A549 (cell line): Measurements from ENCODE around the gene SORCS2. TPM values are rescaled to one million over a fixed set of nuclear protein-coding genes. Genes with fewer than 3 reads are reported as not detected.

ENCODE experiments used
- ATAC-seq, 2 experiments: fragments of 200-7000 bp in 1 of 2; fragments of >200 bp in 1 of 2; cut with Nextera tagmentation in 1 of 2; cut with Tn5 transposase in 1 of 2; 3 replicates each; pipeline versions ENCODE4 v1.8.0 to v1.9.1; 2018 to 2020; ENCODE audit warnings: mild to moderate bottlenecking in 1 of 2, moderate library complexity in 1 of 2
- CTCF ChIA-PET: fragments of 300-600 bp; sonication (Branson Sonifier 250); formaldehyde crosslinking; extraction: SDS; loops from one replicate; lab custom pipeline; 2021; ENCODE audit warnings: antibody characterized with exemption, inconsistent platforms; lab: Yijun Ruan, JAX
- POLR2A ChIA-PET: fragments of 350-600 bp; formaldehyde crosslinking; extraction: SDS; loops from one replicate; lab custom pipeline; 2021; ENCODE audit warnings: antibody characterized with exemption, inconsistent platforms; lab: Yijun Ruan, JAX
- DNase-seq, 2 experiments: peaks; one replicate each; pipeline versions ENCODE4 v3.0.0 to v3.0.0-alpha.2; 2011 to 2016; ENCODE audit warnings: low read depth in 1 of 2, low spot score in 1 of 2
- FAIRE-seq: peaks from 2 replicates; lab custom pipeline; 2011; peaks lifted over from hg19 to GRCh38; lab: Jason Lieb, UNC
- H3K27ac ChIP-seq, 2 experiments: fragments of >200 bp; sonication (Bioruptor Twin); formaldehyde crosslinking; 3 replicates each; pipeline ENCODE4 v1.5.1; 2016 to 2017
- H3K4me1 ChIP-seq: fragments of >200 bp; sonication (Bioruptor Twin); formaldehyde crosslinking; 3 replicates; pipeline ENCODE4 v1.6.1; 2016
- H3K4me2 ChIP-seq: fragments of >200 bp; sonication (Bioruptor Twin); formaldehyde crosslinking; 3 replicates; pipeline ENCODE4 v1.6.1; 2016
- H3K4me3 ChIP-seq: fragments of >200 bp; sonication (Bioruptor Twin); formaldehyde crosslinking; 3 replicates; pipeline ENCODE4 v1.5.1; 2016
- H3K9me3 ChIP-seq: fragments of >200 bp; sonication (Bioruptor Twin); formaldehyde crosslinking; 3 replicates; pipeline ENCODE4 v1.6.1; 2016
- ATOH8 ChIP-seq: fragments of 250-450 bp; sonication (Bioruptor Pico); IDR thresholded peaks from 2 replicates; pipeline ENCODE4 v1.5.0; 2020; ENCODE audit warnings: low read depth, mild to moderate bottlenecking, moderate library complexity
- BHLHE40 ChIP-seq: IDR thresholded peaks from 2 replicates; pipeline ENCODE4 v1.6.1; 2012; ENCODE audit warnings: low read depth, low read length, inconsistent platforms
- CBX2 ChIP-seq: fragments of 200-600 bp; sonication (generic); IDR thresholded peaks from 2 replicates; pipeline ENCODE4 v1.6.1; 2016; ENCODE audit warnings: low read depth, mild to moderate bottlenecking, borderline replicate concordance
- CHD4 ChIP-seq: fragments of 200-600 bp; sonication (generic); IDR thresholded peaks from 2 replicates; pipeline ENCODE4 v1.6.1; 2016; ENCODE audit warnings: antibody characterized with exemption, mild to moderate bottlenecking, borderline replicate concordance
- E2F6 ChIP-seq: IDR thresholded peaks from 2 replicates; pipeline ENCODE4 v1.6.1; 2012; ENCODE audit warnings: low read depth, borderline replicate concordance
- EHF ChIP-seq: fragments of 250-450 bp; sonication (Bioruptor Pico); IDR thresholded peaks from 2 replicates; pipeline ENCODE4 v1.5.0; 2020; ENCODE audit warnings: mild to moderate bottlenecking
- ESRRA ChIP-seq: fragments of 150-350 bp; IDR thresholded peaks from 2 replicates; pipeline ENCODE4 v1.6.1; 2014; ENCODE audit warnings: mild to moderate bottlenecking, low read length, borderline replicate concordance
- FOSB ChIP-seq: fragments of 250-450 bp; sonication (Bioruptor Pico); IDR thresholded peaks from 2 replicates; pipeline ENCODE4 v1.5.0; 2020; ENCODE audit warnings: mild to moderate bottlenecking, moderate library complexity
- FOSL2 ChIP-seq, 2 experiments: fragments of 450-650 bp in 1 of 2; fragments of >200 bp in 1 of 2; sonication (Bioruptor Twin) in 1 of 2; formaldehyde crosslinking; IDR thresholded peaks; 2 replicates each; pipeline versions ENCODE4 v1.5.0 to v1.6.1; 2016 to 2020; ENCODE audit warnings: mild to moderate bottlenecking in 1 of 2, moderate library complexity in 1 of 2
- HEYL ChIP-seq: fragments of 250-450 bp; sonication (Bioruptor Pico); IDR thresholded peaks from 2 replicates; pipeline ENCODE4 v1.8.0; 2021; ENCODE audit warnings: mild to moderate bottlenecking, moderate library complexity
- JUNB ChIP-seq: fragments of >200 bp; sonication (Bioruptor Twin); formaldehyde crosslinking; IDR thresholded peaks from 2 replicates; pipeline ENCODE4 v1.6.1; 2016
- MAX ChIP-seq: IDR thresholded peaks from 2 replicates; pipeline ENCODE4 v1.6.1; 2012
- MAZ ChIP-seq: fragments of 150-350 bp; IDR thresholded peaks from 2 replicates; pipeline ENCODE4 v1.6.1; 2014; ENCODE audit warnings: antibody characterized with exemption, low read depth, low read length, borderline replicate concordance
- NPAS2 ChIP-seq: fragments of 250-450 bp; sonication (Bioruptor Pico); IDR thresholded peaks from 2 replicates; pipeline ENCODE4 v1.8.0; 2022; ENCODE audit warnings: mild to moderate bottlenecking, moderate library complexity, borderline replicate concordance
- NR3C1 ChIP-seq: fragments of >200 bp; sonication (Bioruptor Twin); formaldehyde crosslinking; IDR thresholded peaks from 3 replicates; pipeline ENCODE4 v1.6.1; 2017
- PHF8 ChIP-seq: fragments of 200-600 bp; sonication (generic); IDR thresholded peaks from 2 replicates; pipeline ENCODE4 v1.6.1; 2016; ENCODE audit warnings: low read depth, mild to moderate bottlenecking, antibody characterized with exemption, moderate library complexity, borderline replicate concordance
- POLR2A ChIP-seq: IDR thresholded peaks from 2 replicates; pipeline ENCODE4 v1.6.1; 2012; ENCODE audit warnings: mild to moderate bottlenecking, low read length
- RARB ChIP-seq: fragments of 250-450 bp; sonication (Bioruptor Pico); IDR thresholded peaks from 2 replicates; pipeline ENCODE4 v1.8.0; 2021; ENCODE audit warnings: mild to moderate bottlenecking, moderate library complexity
- RCOR1 ChIP-seq: fragments of 150-350 bp; IDR thresholded peaks from 2 replicates; pipeline ENCODE4 v1.6.1; 2014; ENCODE audit warnings: antibody characterized with exemption, low read length, low read depth
- TFCP2L1 ChIP-seq: fragments of 250-450 bp; sonication (Bioruptor Pico); IDR thresholded peaks from 2 replicates; pipeline ENCODE4 v1.5.0; 2021; ENCODE audit warnings: mild to moderate bottlenecking
- ZNF302 ChIP-seq: fragments of 250-450 bp; sonication (Bioruptor Pico); IDR thresholded peaks from 2 replicates; pipeline ENCODE4 v1.9.0; 2021; ENCODE audit warnings: inconsistent platforms, mild to moderate bottlenecking, moderate library complexity
- WGBS: methylation state at CpG from one replicate; pipeline ENCODE4 v1.1.6; 2017; ENCODE audit errors: missing lambda C conversion rate; 5-methylcytosine and 5-hydroxymethylcytosine counted together
- polyA plus RNA-seq, 4 experiments: library from polyadenylated mRNA; depleted of rRNA in 3 of 4; stranded (reverse); fragments of >200 nt; fragmentation: RNase III in 1 of 4; extraction: RNeasy Plus Mini Kit Qiagen cat#74134 plus additional on column Dnase treatment in 1 of 4; gene quantifications; 2 replicates in 3 of 4; 3 replicates in 1 of 4; pipeline ENCODE4 v1.2.3, GENCODE V29; 2011 to 2017
- TF ChIP-seq, protein P1 (sequence below): fragments of 150-350 bp; IDR thresholded peaks from 2 replicates; pipeline ENCODE4 v1.6.1; 2014; ENCODE audit warnings: low read depth, mild to moderate bottlenecking, low read length
- TF ChIP-seq, protein P2 (sequence below): fragments of >200 bp; sonication (Bioruptor Twin); formaldehyde crosslinking; IDR thresholded peaks from 3 replicates; pipeline ENCODE4 v1.5.1; 2016

The SORCS2 gene
- polyA plus RNA-seq, 2 of the 4 experiments (the other 2 are of a cell fraction): 1.4 to 4.6 TPM

- FAIRE-seq: no peak
- no peak overlapping the region for H3K27ac ChIP-seq
- TF ChIP-seq NPAS2 (CRISPR knock-in tag) (no peak), TFCP2L1 (CRISPR knock-in tag) (no peak), FOSL2 (IDR thresholded peaks at IDR 0.05) (no peak), FOSL2 (CRISPR knock-in tag; IDR thresholded peaks at IDR 0.05) (no peak), NR3C1 (no peak), BHLHE40 (no peak), RARB (CRISPR knock-in tag) (no peak), HEYL (CRISPR knock-in tag) (no peak), PHF8 (no peak), RCOR1 (no peak), CHD4 (no peak), EHF (no peak)
- TF ChIP-seq, protein P1, sequence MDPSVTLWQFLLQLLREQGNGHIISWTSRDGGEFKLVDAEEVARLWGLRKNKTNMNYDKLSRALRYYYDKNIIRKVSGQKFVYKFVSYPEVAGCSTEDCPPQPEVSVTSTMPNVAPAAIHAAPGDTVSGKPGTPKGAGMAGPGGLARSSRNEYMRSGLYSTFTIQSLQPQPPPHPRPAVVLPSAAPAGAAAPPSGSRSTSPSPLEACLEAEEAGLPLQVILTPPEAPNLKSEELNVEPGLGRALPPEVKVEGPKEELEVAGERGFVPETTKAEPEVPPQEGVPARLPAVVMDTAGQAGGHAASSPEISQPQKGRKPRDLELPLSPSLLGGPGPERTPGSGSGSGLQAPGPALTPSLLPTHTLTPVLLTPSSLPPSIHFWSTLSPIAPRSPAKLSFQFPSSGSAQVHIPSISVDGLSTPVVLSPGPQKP: no peak
- TF ChIP-seq, all 56 proteins: peak for 0
- DNase-seq (no peak), ATAC-seq (no peak)
- POLR2A ChIA-PET: no interaction called here
- Histone ChIP-seq H3K4me3 (no peak overlapping the region), H3K9me3 (peaks cover 16% of the 10 kb centered on the region), H3K4me1 (peaks cover 4% of the 10 kb centered on the region; the same call in 1 of the 3 replicates), H3K4me2 (no peak overlapping the region)
- CTCF ChIA-PET: no interaction called here
Measured at GRCh38 chr4:7556558-7556957, 364.2 kb downstream of the SORCS2 start.

DNA sequence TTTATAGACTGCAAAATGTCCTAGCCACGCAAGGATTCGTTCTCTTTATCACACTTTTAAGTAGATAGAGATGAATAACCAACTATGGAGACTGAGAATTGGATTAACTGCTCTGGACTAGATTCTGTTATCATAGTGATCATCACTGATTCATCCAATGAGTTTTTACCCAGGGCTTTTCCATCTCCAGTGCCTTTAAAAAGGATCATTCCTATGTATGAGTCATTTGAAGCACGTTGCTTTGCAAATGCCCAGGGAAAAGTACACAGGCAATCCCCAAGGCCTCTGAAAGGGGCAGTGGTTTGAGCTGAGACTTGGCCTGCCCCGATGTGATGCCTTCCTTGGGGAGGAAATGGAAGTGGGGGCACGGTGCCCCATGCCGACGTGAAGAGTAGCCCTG, 365.1 kb downstream of the SORCS2 start:
- peak; percentile 25 to 41 for DNase-seq
- POLR2A ChIA-PET: no interaction called here

More for the DNA sequence above, 365.1 kb downstream of the SORCS2 start:
- TF ChIP-seq CBX2 (no peak), ATOH8 (CRISPR knock-in tag) (no peak), ZNF302 (CRISPR knock-in tag) (no peak), RCOR1 (no peak), POLR2A (no peak), JUNB (0 out of 2 replicates have a peak, but pooled peaks have one; percentile 16), MAX (peak; percentile 28; the same call in 1 of the 2 replicates), E2F6 (no peak), NPAS2 (CRISPR knock-in tag) (no peak), FOSL2 (IDR thresholded peaks at IDR 0.05) (no peak), FOSL2 (CRISPR knock-in tag; IDR thresholded peaks at IDR 0.05) (peak; percentile 46; the same call in 1 of the 2 replicates), ESRRA (no peak), BHLHE40 (no peak), MAZ (no peak), FOSB (CRISPR knock-in tag) (no peak)
- TF ChIP-seq, protein P2, sequence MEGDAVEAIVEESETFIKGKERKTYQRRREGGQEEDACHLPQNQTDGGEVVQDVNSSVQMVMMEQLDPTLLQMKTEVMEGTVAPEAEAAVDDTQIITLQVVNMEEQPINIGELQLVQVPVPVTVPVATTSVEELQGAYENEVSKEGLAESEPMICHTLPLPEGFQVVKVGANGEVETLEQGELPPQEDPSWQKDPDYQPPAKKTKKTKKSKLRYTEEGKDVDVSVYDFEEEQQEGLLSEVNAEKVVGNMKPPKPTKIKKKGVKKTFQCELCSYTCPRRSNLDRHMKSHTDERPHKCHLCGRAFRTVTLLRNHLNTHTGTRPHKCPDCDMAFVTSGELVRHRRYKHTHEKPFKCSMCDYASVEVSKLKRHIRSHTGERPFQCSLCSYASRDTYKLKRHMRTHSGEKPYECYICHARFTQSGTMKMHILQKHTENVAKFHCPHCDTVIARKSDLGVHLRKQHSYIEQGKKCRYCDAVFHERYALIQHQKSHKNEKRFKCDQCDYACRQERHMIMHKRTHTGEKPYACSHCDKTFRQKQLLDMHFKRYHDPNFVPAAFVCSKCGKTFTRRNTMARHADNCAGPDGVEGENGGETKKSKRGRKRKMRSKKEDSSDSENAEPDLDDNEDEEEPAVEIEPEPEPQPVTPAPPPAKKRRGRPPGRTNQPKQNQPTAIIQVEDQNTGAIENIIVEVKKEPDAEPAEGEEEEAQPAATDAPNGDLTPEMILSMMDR: no peak
- Histone ChIP-seq H3K4me2 (0 out of 3 replicates have a peak overlapping the region, but pooled peaks have one; percentile 23), H3K4me3 (no peak overlapping the region), H3K4me1 (peaks cover 4% of the 10 kb centered on the region; the same call in 1 of the 3 replicates), H3K27ac (peak overlapping the region in 1 of 2 experiments; percentile 43; a peak in 3 of 6 replicates), H3K9me3 (peaks cover 16% of the 10 kb centered on the region)
- FAIRE-seq: no peak
- CTCF ChIA-PET: no interaction called here
- WGBS: 4% methylated on average over 4 of the region's 7 CpGs
- peak; percentile 75 to 76 for ATAC-seq
